Fibroblast of skin of right biceps (primary cell): ENCODE data around the gene GREB1L.

Source experiments
- DNase-seq: peaks from one replicate; pipeline ENCODE4 v3.0.0-alpha.2; 2013

GREB1L gene

DNA sequence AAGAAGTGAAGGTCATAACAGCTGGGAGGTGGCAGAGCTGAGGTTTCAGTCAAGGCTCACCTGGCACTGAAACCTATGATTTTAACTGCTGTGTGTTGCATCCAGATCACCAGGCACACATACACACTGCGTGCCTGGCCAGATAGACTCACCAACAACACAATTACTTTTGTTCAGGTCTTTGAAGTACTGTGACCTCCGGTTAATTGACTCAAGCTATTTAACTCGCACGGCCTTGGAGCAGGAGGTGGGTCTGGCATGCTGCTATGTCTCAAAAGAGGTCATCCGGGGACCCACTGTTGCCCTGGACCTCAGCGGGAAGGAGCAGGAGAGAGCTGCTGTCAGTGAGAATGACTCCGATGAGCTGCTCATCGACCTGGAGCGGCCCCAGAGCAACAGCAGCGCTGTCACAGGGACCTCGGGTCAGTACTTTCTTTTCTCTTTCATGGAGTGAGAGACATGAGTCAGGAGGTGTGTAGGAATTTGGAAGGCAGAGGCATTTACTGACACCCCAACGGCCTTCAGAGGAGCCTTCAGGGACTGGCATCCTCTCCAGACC lies 254.3 kb downstream of the GREB1L start:
- DNase-seq = no peak

- no peak for DNase-seq
Observed at GRCh38 chr18:21499997-21500396, 258.0 kb downstream of the GREB1L start.

GRCh38 chr18:21502661-21503060 lies 260.6 kb downstream of the GREB1L start:
- DNase-seq = no peak

GRCh38 chr18:21507913-21508701 lies 266.1 kb downstream of the GREB1L start:
- DNase-seq = no peak

DNA sequence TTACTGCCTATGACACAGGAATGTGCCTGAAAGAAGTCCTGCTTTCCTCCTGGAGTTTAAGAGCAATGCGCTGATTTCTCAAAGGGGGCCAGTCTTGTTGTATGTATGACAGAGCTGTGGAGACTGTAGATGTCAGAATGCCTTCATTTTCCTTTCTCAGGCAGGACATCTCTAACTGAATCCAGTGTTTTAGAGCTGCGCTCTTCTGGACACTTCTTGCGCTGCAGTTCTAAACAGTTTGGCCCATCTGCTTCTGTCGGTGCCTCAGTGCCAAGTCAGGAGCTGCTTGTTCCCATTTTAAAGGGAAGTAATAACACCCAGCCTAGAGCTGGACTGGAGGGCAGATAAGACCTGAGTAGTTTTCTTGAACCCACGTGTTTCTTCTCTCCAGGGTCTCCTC lies 267.0 kb downstream of the GREB1L start:
- no peak for DNase-seq

GRCh38 chr18:21513292-21513691 lies 271.3 kb downstream of the GREB1L start:
- peak; percentile 5 for DNase-seq

GRCh38 chr18:21513741-21514140 lies 271.7 kb downstream of the GREB1L start:
- no peak for DNase-seq

DNA sequence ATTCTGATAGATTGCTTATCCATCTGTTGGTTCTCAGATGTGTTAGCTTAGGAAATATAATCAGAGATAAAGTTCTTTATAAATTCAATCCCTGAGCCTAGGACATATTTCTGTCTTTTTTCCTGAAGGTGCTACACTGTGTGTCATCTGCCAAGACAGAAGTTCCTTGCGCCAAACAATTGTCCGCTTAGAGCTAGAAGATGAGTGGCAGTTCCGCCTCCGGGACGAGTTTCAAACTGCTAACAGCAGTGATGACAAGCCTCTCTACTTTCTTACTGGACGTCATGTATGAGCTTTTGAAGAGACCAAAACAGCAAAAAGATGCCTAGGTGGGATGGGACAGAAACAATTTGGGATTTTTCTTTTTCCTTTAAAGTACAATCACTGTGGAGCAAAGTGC lies 280.5 kb downstream of the GREB1L start:
- no peak for DNase-seq

DNA sequence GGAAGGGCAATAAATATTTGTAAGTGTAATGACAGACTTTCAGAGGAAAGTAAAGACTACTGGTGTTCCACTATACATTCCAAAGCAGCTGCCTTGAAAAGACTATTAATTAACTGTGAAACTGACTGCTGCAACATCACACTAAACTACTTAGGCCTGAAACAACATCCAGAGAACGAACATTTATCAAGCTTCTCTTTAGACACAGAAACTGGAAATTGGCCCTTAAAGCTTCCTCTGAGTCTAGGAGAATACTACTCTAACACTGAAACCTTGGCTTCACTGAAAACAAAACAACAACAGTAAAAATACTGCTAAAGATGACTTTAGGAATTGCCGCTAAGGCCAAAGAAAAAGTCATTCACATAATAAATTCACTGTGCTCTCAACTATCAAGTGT lies 283.9 kb downstream of the GREB1L start:
- DNase-seq = no peak

GRCh38 chr18:21526463-21526862 lies 284.4 kb downstream of the GREB1L start:
- DNase-seq = no peak

GRCh38 chr18:21534327-21534726 lies 292.3 kb downstream of the GREB1L start:
- no peak for DNase-seq

DNA sequence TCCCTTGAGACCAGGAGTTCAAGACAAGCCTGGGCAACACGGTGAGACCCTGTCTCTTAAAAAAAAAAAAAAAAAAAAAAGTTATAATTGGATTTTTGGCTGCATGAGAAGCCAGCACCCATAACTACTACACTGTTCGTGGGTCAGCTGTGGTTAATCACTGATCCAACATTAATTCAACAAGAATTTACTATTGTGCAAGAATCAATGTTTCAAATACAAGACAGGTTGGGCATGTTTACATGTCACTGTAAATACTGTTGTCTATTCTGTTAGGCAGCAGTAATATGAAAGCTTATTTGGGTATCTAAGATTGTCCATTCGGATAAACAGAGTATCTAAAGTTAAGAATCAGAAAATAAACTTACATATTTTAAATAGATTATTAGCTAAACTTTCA lies 296.2 kb downstream of the GREB1L start:
- no peak for DNase-seq

- no peak for DNase-seq
Observed at GRCh38 chr18:21546423-21546822, 304.4 kb downstream of the GREB1L start.

DNA sequence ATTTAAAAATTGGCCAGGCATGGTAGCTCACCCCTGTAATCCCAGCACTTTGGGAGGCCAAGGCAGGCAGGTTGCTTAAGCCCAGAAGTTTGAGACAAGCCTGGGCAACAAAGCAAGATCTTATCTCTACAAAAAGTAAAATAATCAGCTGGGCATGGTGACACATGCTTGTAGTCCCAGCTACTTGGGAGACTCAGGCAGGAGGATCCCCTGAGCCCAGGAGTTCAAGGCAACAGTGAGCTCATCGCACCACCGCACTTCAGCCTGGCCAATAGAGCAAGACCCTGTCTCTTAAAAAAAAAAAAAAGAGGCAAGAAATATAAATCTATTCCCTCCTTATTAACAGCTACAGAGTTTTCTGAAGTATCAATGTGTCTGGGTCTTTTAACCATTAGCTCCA lies 306.6 kb downstream of the GREB1L start:
- DNase-seq = no peak

- DNase-seq = no peak
Observed at GRCh38 chr18:21550510-21550970, 308.5 kb downstream of the GREB1L start.

DNA sequence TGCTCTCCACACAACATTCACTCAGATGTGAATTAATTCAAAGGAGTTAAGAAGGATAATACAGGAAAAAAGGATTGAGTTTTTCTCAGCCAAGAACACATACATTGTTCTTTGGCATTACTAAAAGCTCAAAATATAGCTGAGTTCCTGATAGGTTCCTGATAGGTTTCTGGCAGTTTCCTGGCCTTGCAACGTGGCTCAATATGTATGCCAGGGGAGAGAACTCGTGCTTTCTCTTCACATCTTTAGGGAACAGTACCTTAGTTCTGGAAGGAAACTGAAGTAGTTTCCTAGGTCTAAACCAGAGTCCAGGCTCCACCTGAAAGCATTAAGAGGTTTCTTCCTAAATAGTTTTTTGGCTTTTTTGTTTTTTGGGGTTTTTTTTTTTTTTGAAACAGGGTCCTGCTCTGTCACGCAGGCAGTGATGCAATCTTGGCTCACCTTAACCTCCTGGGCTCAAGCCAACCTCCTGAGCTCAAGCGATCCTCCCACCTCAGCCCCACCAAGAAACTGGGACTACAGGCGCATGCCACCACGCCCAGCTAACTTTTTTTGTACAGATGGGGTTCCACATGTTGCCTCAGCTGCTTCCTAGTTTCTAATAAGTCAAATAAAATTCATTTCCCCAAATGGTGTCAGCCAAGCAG lies 315.7 kb downstream of the GREB1L start:
- DNase-seq = no peak

DNA sequence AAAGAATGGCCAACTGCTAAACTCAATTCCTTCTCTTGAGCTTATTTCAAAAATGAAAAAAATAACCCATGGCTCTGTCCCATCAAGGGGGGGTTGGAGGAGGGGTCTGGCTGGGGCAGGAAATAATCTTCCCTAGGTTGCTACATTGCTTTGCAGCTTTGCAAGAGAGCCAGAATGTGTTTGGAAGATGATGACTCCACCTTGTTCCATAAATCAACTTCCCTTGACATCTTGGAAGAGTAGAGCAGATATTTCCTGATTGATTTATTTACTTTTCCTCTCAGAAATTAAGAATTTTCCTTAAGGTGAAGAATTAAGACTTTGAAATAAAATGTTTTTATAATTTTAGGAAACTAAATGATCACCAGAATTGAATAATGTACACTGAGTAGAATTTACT lies 317.2 kb downstream of the GREB1L start:
- no peak for DNase-seq

- DNase-seq = peak; percentile 2
Observed at GRCh38 chr18:21571772-21572171, 329.7 kb downstream of the GREB1L start.
